Activated CD4-positive, alpha-beta memory T cell treated with anti-CD3 and anti-CD28 coated beads, Interleukin-2, amount 10 ng/mL, durations not matched to agents 7 days and 5 days (primary cell): ENCODE measurements around the gene PRMT6. TPM values are rescaled to one million over a fixed set of nuclear protein-coding genes. Genes with fewer than 3 reads are reported as not detected.
"Not testable (repeated sequence)": the region's sequence is repeated elsewhere in the genome, so short reads cannot be mapped to it uniquely, and the experiment has no call there.

Experiments
- CTCF ChIA-PET: fragments of 350-600 bp; sonication (Branson Sonifier 250); formaldehyde crosslinking; loops from one replicate; lab custom pipeline; 2021; ENCODE audit warnings: antibody characterized with exemption, inconsistent platforms; lab: Charles Lee
- POLR2A ChIA-PET: fragments of 350-600 bp; sonication (Branson Sonifier 250); formaldehyde crosslinking; loops from one replicate; lab custom pipeline; 2021; ENCODE audit warnings: antibody characterized with exemption; lab: Charles Lee
- DNase-seq: peaks from one replicate; pipeline ENCODE4 v3.0.0-alpha.2; 2020
- H3K27ac Mint-ChIP-seq: one replicate; pipeline ENCODE4 v1.8.0; 2021; ENCODE audit warnings: mild to moderate bottlenecking, mixed read lengths
- H3K27me3 Mint-ChIP-seq: one replicate; pipeline ENCODE4 v1.8.0; 2021; ENCODE audit warnings: mixed read lengths
- H3K36me3 Mint-ChIP-seq: one replicate; pipeline ENCODE4 v1.8.0; 2021; ENCODE audit warnings: low read depth, mixed read lengths
- H3K4me1 Mint-ChIP-seq: one replicate; pipeline ENCODE4 v1.8.0; 2021; ENCODE audit warnings: mixed read lengths
- H3K4me3 Mint-ChIP-seq: one replicate; pipeline ENCODE4 v1.8.0; 2021; ENCODE audit warnings: mild to moderate bottlenecking, mixed read lengths
- H3K9me3 Mint-ChIP-seq: one replicate; pipeline ENCODE4 v1.8.0; 2021; ENCODE audit warnings: mixed read lengths
- total RNA-seq, 2 experiments: library from RNA; stranded (reverse); gene quantifications; one replicate each; pipeline ENCODE4 v1.2.3, GENCODE V29; 2021

PRMT6 gene
- total RNA-seq, 2 experiments from 2014 or later = 11.8 to 12.5 TPM

- Mint-ChIP-seq H3K4me1 (peaks cover 19% of the 10 kb centered on the region), H3K4me3 (peak overlapping the region; percentile 92), H3K9me3 (no peaks in the 10 kb centered on the region), H3K36me3 (peaks cover 31% of the 10 kb centered on the region), H3K27ac (peak overlapping the region; percentile 88), H3K27me3 (no peaks in the 10 kb centered on the region)
- ChIA-PET POLR2A (interaction anchor here (0.8 to 1.3 kb wide), 4 partner anchors 9 to 85 kb away, joined by 3 to 4 read pairs (median 4); no protein-coding TSS in a partner anchor), CTCF (interaction anchor here (1.2 kb wide), 1 partner anchor 85 kb away, joined by 5 read pairs; no protein-coding TSS in a partner anchor)
- peak; percentile 37 for DNase-seq
Observed at GRCh38 chr1:107057197-107058133, 991 bp downstream of the PRMT6 start.

- H3K9me3 Mint-ChIP-seq = no peaks in the 10 kb centered on the region
- H3K27me3 Mint-ChIP-seq = no peaks in the 10 kb centered on the region
- peak overlapping the region; percentile 50 for H3K4me3 Mint-ChIP-seq
- ChIA-PET CTCF (no interaction called here), POLR2A (no interaction called here)
- no peak for DNase-seq
- peaks cover 19% of the 10 kb centered on the region for H3K4me1 Mint-ChIP-seq
- no peak overlapping the region for H3K27ac Mint-ChIP-seq
- peaks cover 31% of the 10 kb centered on the region for H3K36me3 Mint-ChIP-seq
Observed at GRCh38 chr1:107058245-107059032, 2.0 kb downstream of the PRMT6 start.

- Mint-ChIP-seq H3K4me1 (peaks cover 14% of the 10 kb centered on the region), H3K9me3 (no peaks in the 10 kb centered on the region), H3K27me3 (no peaks in the 10 kb centered on the region), H3K4me3 (no peak overlapping the region), H3K27ac (no peak overlapping the region), H3K36me3 (peaks cover 25% of the 10 kb centered on the region)
- no peak for DNase-seq
- POLR2A ChIA-PET = no interaction called here
- CTCF ChIA-PET = no interaction called here
Observed at GRCh38 chr1:107061886-107062285, 5.4 kb downstream of the PRMT6 start.

- Mint-ChIP-seq H3K36me3 (no peaks in the 10 kb centered on the region), H3K27me3 (peaks cover 2% of the 10 kb centered on the region), H3K9me3 (no peaks in the 10 kb centered on the region), H3K4me3 (no peak overlapping the region), H3K27ac (no peak overlapping the region), H3K4me1 (no peaks in the 10 kb centered on the region)
- POLR2A ChIA-PET = no interaction called here
- CTCF ChIA-PET = no interaction called here
- no peak for DNase-seq
Observed at GRCh38 chr1:107073493-107073892, 17.0 kb downstream of the PRMT6 start.

- H3K4me1 Mint-ChIP-seq = no peaks in the 10 kb centered on the region
- no peaks in the 10 kb centered on the region for H3K9me3 Mint-ChIP-seq
- H3K27me3 Mint-ChIP-seq = peaks cover 7% of the 10 kb centered on the region
- DNase-seq = no peak
- ChIA-PET POLR2A (no interaction called here), CTCF (no interaction called here)
- H3K27ac Mint-ChIP-seq = no peak overlapping the region
- no peaks in the 10 kb centered on the region for H3K36me3 Mint-ChIP-seq
- H3K4me3 Mint-ChIP-seq = no peak overlapping the region
Observed at GRCh38 chr1:107076841-107077240, 20.4 kb downstream of the PRMT6 start.

GRCh38 chr1:107079249-107079648, 22.8 kb downstream of the PRMT6 start:
- Mint-ChIP-seq H3K4me1 (no peaks in the 10 kb centered on the region), H3K36me3 (no peaks in the 10 kb centered on the region), H3K27me3 (peaks cover 10% of the 10 kb centered on the region), H3K27ac (no peak overlapping the region), H3K4me3 (no peak overlapping the region), H3K9me3 (no peaks in the 10 kb centered on the region)
- ChIA-PET POLR2A (no interaction called here), CTCF (no interaction called here)
- no peak for DNase-seq

GRCh38 chr1:107081102-107081501, 24.6 kb downstream of the PRMT6 start:
- Mint-ChIP-seq H3K27ac (no peak overlapping the region), H3K36me3 (no peaks in the 10 kb centered on the region), H3K4me3 (no peak overlapping the region), H3K27me3 (peaks cover 12% of the 10 kb centered on the region), H3K4me1 (no peaks in the 10 kb centered on the region), H3K9me3 (no peaks in the 10 kb centered on the region)
- CTCF ChIA-PET = no interaction called here
- POLR2A ChIA-PET = no interaction called here
- DNase-seq = no peak

GRCh38 chr1:107091418-107091817, 34.9 kb downstream of the PRMT6 start:
- ChIA-PET POLR2A (no interaction called here), CTCF (no interaction called here)

GRCh38 chr1:107093395-107093794, 36.9 kb downstream of the PRMT6 start:
- H3K4me1 Mint-ChIP-seq, H3K9me3 Mint-ChIP-seq, H3K27ac Mint-ChIP-seq, H3K36me3 Mint-ChIP-seq, H3K4me3 Mint-ChIP-seq, POLR2A ChIA-PET, CTCF ChIA-PET, H3K27me3 Mint-ChIP-seq, DNase-seq: not testable (repeated sequence)

More at GRCh38 chr1:107091418-107091817, 34.9 kb downstream of the PRMT6 start:
- no peak for DNase-seq
- no peak overlapping the region for H3K4me3 Mint-ChIP-seq
- H3K27me3 Mint-ChIP-seq = no peaks in the 10 kb centered on the region
- no peaks in the 10 kb centered on the region for H3K36me3 Mint-ChIP-seq
- no peaks in the 10 kb centered on the region for H3K4me1 Mint-ChIP-seq
- no peak overlapping the region for H3K27ac Mint-ChIP-seq
- H3K9me3 Mint-ChIP-seq = no peaks in the 10 kb centered on the region

GRCh38 chr1:107095647-107096046, 39.2 kb downstream of the PRMT6 start:
- DNase-seq = no peak
- H3K4me3 Mint-ChIP-seq = no peak overlapping the region
- ChIA-PET POLR2A (no interaction called here), CTCF (no interaction called here)
- no peaks in the 10 kb centered on the region for H3K4me1 Mint-ChIP-seq
- no peaks in the 10 kb centered on the region for H3K27me3 Mint-ChIP-seq
- no peaks in the 10 kb centered on the region for H3K36me3 Mint-ChIP-seq
- no peak overlapping the region for H3K27ac Mint-ChIP-seq
- no peaks in the 10 kb centered on the region for H3K9me3 Mint-ChIP-seq

GRCh38 chr1:107096690-107097089, 40.2 kb downstream of the PRMT6 start:
- CTCF ChIA-PET = no interaction called here
- Mint-ChIP-seq H3K27me3 (no peaks in the 10 kb centered on the region), H3K4me1 (no peaks in the 10 kb centered on the region), H3K36me3 (no peaks in the 10 kb centered on the region), H3K27ac (no peak overlapping the region), H3K4me3 (no peak overlapping the region), H3K9me3 (no peaks in the 10 kb centered on the region)
- DNase-seq = no peak
- POLR2A ChIA-PET = no interaction called here

GRCh38 chr1:107098961-107099360, 42.5 kb downstream of the PRMT6 start:
- no peak overlapping the region for H3K4me3 Mint-ChIP-seq
- CTCF ChIA-PET = no interaction called here
- H3K27me3 Mint-ChIP-seq = no peaks in the 10 kb centered on the region
- no peak for DNase-seq
- POLR2A ChIA-PET = no interaction called here
- no peaks in the 10 kb centered on the region for H3K36me3 Mint-ChIP-seq
- no peaks in the 10 kb centered on the region for H3K4me1 Mint-ChIP-seq
- no peak overlapping the region for H3K27ac Mint-ChIP-seq
- H3K9me3 Mint-ChIP-seq = no peaks in the 10 kb centered on the region

- no peaks in the 10 kb centered on the region for H3K9me3 Mint-ChIP-seq
- POLR2A ChIA-PET = no interaction called here
- CTCF ChIA-PET = no interaction called here
- H3K27ac Mint-ChIP-seq = no peak overlapping the region
- DNase-seq = no peak
- no peaks in the 10 kb centered on the region for H3K4me1 Mint-ChIP-seq
- no peak overlapping the region for H3K4me3 Mint-ChIP-seq
- H3K36me3 Mint-ChIP-seq = no peaks in the 10 kb centered on the region
- H3K27me3 Mint-ChIP-seq = no peaks in the 10 kb centered on the region
Observed at GRCh38 chr1:107100331-107100984, 44.0 kb downstream of the PRMT6 start.
